ENCODE results near the gene PTPRD. TPM values are rescaled to one million over a fixed set of nuclear protein-coding genes. Genes with fewer than 3 reads are reported as not detected.

Gene PTPRD
- total RNA-seq, 1 donor: 26.3 TPM

- no peak for TF ChIP-seq CTCF (IDR thresholded peaks at IDR 0.05; ENCODE audit: insufficient read depth, low read depth, low read length)
- no peak overlapping the region for H3K4me3 ChIP-seq (ENCODE audit: low read depth, low read length)
- DNase-seq (ENCODE audit: low read depth): no peak
These were observed 1858.1 kb downstream of the PTPRD start for GRCh38 chr9:8754751-8755150.

GRCh38 chr9:8751406-8751930, 1861.3 kb downstream of the PTPRD start:
- H3K4me3 ChIP-seq (ENCODE audit: low read depth, low read length): no peak overlapping the region
- DNase-seq (ENCODE audit: low read depth): no peak
- no peak for TF ChIP-seq CTCF (IDR thresholded peaks at IDR 0.05; ENCODE audit: insufficient read depth, low read depth, low read length)

DNA sequence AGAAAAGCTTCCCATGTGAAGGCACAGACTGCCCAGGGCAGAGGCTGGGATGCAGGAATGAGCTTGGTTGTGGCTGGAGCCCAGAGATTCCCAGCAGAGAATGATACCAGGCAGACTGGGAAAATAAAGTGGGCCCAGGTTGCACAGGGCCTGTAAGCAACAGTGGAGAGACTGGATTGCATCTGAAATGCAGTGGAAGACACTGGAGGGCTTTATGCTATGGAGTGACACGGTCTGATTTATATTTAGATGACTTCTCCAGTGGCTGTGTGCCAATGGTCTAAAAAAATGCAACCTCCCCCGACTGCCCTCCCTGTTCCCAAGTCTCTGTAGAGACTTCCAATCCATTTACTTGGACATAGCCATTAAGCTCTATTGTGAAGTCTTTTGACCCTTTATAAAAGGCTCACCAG, 1862.2 kb downstream of the PTPRD start:
- H3K4me3 ChIP-seq (ENCODE audit: low read depth, low read length): no peak overlapping the region
- TF ChIP-seq CTCF (IDR thresholded peaks at IDR 0.05; ENCODE audit: insufficient read depth, low read depth, low read length): no peak
- peak; percentile 6 for DNase-seq (ENCODE audit: low read depth)

DNA sequence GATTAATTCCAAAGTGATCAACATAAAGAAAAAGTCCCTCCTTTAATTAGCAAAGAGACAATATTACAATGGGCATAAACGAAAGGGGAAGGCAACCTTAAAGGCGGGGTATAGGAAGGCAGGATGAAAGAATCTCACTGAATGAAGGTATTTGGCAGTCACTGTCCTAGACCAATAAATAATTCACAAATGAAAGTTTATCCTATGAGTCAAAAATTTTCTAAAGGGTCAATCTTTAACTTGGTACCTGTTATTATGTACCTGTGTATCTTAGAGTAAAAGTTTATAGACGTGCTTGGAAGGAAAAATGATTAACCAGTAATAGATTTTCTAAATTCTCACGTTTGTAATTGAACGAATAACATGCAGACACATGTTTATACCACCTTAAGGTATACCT, 1867.5 kb downstream of the PTPRD start:
- DNase-seq (ENCODE audit: low read depth): no peak
- H3K4me3 ChIP-seq (ENCODE audit: low read depth, low read length): no peak overlapping the region
- TF ChIP-seq CTCF (IDR thresholded peaks at IDR 0.05; ENCODE audit: insufficient read depth, low read depth, low read length): no peak

DNA sequence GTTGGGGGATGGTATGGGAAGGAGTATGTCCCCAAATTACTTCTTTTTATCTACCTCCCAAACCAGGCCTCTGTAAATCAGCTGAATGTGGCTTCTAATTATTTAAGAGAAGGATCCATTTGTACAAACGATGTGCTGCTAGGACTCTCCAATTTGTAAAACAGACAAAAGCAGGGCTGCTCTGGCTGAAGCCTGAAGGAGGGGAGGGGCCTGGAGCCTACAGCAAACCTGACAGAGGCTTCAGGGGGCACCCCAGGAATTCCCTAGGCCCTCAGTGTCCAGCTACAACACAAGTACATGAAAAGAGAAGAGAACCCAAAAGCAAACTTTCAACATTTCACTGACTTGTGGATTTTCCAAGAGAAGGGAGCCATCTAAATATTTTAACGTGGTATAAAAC, 1873.9 kb downstream of the PTPRD start:
- H3K4me3 ChIP-seq (ENCODE audit: low read depth, low read length): no peak overlapping the region
- DNase-seq (ENCODE audit: low read depth): no peak
- TF ChIP-seq CTCF (IDR thresholded peaks at IDR 0.05; ENCODE audit: insufficient read depth, low read depth, low read length): no peak

DNA sequence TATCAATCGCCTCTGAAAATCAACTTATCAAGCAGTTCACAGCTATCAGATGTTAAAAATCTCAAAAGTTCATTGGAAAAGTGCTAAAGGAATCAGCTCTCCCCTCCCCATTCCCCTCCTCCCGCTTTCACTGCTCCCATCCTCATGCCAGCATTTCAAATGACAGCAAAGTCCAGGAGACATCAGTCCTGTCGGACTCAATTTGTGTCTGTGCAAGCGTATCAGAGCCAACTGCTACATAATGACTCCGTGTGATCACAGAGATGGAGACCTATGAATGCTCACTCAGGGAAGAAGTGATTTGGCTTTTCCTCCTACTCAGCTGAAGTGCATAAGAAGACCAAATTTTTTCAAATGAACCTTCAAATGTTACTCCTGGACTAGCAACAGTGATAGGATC, 1876.0 kb downstream of the PTPRD start:
- H3K4me3 ChIP-seq (ENCODE audit: low read depth, low read length): no peak overlapping the region
- DNase-seq (ENCODE audit: low read depth): no peak
- TF ChIP-seq CTCF (IDR thresholded peaks at IDR 0.05; ENCODE audit: insufficient read depth, low read depth, low read length): no peak

- H3K4me3 ChIP-seq (ENCODE audit: low read depth, low read length): no peak overlapping the region
- DNase-seq (ENCODE audit: low read depth): peak; percentile 42
- no peak for TF ChIP-seq CTCF (IDR thresholded peaks at IDR 0.05; ENCODE audit: insufficient read depth, low read depth, low read length)
These were observed 1878.0 kb downstream of the PTPRD start for GRCh38 chr9:8734760-8735159.

Measured in fibroblast of villous mesenchyme (primary cell).